Measurements from ENCODE around the gene IL20RB.

Gene IL20RB

GRCh38 chr3:137026701-137027100 is 68.9 kb downstream of the IL20RB start:
- in situ Hi-C loops (cut with MboI; ENCODE audit: low sequenced_read_pairs), result no loop called here

DNA sequence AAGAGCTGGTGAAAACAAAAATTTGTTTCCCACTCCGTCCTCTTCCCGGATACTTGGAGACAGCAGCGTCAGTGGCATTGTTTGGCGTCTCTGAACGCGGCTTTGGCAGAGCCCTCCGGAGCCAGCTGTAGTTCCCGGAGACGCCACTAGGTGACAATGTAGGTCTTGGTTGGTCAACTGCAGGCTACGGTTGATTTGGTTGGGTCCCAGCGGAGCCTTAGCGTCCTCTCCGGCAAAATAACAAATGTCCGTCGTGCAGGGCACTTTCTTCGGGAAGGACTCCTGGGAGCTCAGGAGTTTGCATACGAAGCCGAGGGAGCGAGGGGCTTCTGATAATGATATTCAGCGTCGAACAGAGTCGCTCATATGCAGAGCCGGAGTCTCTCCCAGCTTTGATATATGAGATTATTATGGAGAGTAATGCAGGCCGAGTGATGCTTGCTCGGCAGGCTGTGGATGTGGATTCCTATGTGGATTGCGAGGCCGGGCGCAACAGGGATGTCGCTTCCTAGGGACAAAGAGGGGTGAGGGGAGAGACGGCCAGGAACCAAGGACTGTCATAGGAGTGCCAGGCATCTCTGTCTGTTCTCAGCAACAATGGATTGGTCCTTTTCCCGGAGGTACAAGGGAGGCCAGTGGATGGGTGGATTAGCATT is 74.8 kb downstream of the IL20RB start:
- in situ Hi-C loops (cut with MboI; ENCODE audit: low sequenced_read_pairs), result no loop called here

- in situ Hi-C loops (cut with MboI; ENCODE audit: low sequenced_read_pairs), result no loop called here
Observed at GRCh38 chr3:137035631-137036030, 77.8 kb downstream of the IL20RB start.

GRCh38 chr3:137039570-137039969 is 81.8 kb downstream of the IL20RB start:
- in situ Hi-C loops (cut with MboI; ENCODE audit: low sequenced_read_pairs), result no loop called here

DNA sequence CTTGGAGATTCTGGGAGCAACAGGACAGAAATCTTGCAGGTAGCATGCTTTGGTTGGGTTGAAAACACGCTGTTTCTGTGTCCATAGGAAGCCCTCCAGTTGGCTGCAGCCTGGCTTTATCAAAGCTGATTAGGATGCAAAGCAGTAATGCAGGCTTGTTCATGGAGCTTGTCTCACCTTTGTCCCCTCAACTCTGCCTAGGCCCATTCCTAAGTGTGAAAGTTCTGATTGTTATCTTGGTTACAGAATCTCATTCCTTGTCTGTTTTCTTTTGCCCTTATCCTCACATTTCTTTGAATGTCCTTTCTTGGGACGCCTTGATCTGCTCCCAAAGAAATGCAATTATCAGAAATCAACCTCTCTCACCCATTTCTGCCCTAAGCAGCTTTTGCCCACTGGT is 83.5 kb downstream of the IL20RB start:
- in situ Hi-C loops (cut with MboI; ENCODE audit: low sequenced_read_pairs), result no loop called here

DNA sequence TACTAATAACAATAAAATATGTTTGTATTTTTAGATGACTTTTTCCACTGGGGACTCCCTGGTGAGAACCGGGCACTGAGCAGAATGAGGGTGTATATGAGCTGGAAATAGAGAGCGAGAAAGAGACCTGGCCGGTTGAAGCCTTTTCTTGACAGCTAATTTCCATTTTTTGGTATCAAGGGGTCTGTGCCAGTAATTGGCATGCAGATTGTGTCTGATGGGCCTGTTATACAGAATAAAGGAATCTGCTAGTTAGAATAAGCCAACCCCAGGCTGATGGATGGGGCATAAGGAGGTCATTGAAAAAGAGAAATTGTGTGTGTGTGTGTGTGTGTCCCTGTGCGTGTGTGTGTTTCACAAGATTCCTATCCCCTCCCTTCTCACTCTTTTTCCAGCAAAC is 83.9 kb downstream of the IL20RB start:
- in situ Hi-C loops (cut with MboI; ENCODE audit: low sequenced_read_pairs), result no loop called here

DNA sequence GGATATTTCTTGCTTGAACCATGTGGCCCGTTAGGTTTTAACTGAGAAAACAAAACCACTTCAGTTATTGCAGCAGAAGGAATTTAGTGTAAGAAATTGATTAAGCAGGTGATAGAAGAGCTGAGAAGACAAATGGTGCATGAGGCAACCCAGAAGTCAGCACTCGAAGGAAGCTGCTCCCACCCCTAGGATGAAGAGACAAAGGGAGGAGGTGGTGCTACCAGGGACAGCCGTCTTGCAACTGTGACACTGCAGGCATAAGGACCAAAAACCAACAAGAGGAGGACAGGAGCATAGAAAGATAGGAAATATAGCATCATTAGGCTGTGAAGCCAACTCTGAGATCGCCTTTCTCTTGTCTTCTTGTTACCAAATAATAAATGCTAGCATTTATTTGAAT is 89.0 kb downstream of the IL20RB start:
- in situ Hi-C loops (cut with MboI; ENCODE audit: low sequenced_read_pairs), result no loop called here

DNA sequence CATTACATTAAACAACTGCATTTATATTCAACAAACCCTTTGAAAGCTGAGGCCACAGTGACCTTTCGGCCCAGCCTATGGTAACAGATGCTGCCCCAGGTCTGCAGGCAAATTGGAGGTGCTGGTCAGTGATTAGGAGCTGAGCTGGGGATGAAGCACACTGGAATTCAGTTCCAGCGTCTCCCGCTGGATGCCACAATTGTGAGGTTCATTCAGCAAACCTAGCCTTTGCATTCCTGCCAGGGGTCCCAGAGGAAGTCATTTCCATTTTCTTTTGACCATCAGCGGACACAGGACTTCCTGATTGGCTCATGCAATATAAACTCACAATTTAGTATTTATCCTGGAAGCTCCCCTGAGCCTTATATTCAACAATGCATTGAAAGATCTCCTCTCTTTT is 89.5 kb downstream of the IL20RB start:
- in situ Hi-C loops (cut with MboI; ENCODE audit: low sequenced_read_pairs), result no loop called here

DNA sequence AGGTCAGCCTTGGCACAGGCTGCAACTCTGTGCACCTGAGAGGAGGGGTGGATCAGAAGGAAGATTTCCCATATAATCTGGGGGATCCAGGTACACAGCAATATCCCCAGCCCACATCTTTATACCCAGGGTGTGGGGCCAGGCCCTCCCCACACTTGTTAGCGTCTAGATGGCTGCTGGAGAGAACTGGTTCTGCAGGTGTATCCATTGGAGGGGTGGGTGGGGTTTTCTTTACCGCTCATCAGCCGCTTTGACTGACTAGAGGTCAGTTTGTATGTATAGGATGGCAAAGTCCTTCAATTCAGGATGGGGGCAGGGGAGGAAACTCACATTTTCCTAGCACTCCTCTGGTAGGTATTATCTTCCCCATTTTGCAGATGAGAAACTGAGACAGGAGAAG is 92.5 kb downstream of the IL20RB start:
- in situ Hi-C loops (cut with MboI; ENCODE audit: low sequenced_read_pairs), result no loop called here

- in situ Hi-C loops (cut with MboI; ENCODE audit: low sequenced_read_pairs), result no loop called here
Observed at GRCh38 chr3:137052298-137052697, 94.5 kb downstream of the IL20RB start.

Measured in hTERT RPE-1 (cell line).